ENCODE results near the gene DEPDC5. TPM values are rescaled to one million over a fixed set of nuclear protein-coding genes. Genes with fewer than 3 reads are reported as not detected.

DEPDC5 gene
- total RNA-seq: 8.4 and 12.6 TPM in 2 replicates

GRCh38 chr22:31753634-31754501 is at the start of gene DEPDC5:
DEPDC5 (plus strand) TSS chr22:31754019; CDS start chr22:31754922, 903 bp downstream.

GRCh38 chr22:31749636-31750364 is 4.0 kb upstream of the DEPDC5 start, which contains the start of gene PRR14L:
PRR14L (minus strand) TSS chr22:31750132; CDS start chr22:31738860, 11,272 bp downstream.

GRCh38 chr22:31943978-31944699 is 190.3 kb downstream of the DEPDC5 start, which contains the start of gene YWHAH:
YWHAH (plus strand) TSS chr22:31944535; CDS start chr22:31944734, 199 bp downstream.

Other genes with a start within 250 kb of the DEPDC5 start
- gene PISD, start 91.8 kb upstream of the DEPDC5 start, total RNA-seq: 43.9 and 49.2 TPM in 2 replicates
- gene PRR14L, start 3.9 kb upstream of the DEPDC5 start, total RNA-seq: 22.6 and 23.7 TPM in 2 replicates
- 104 and 111 TPM in 2 replicates for gene YWHAH, start 190.5 kb downstream of the DEPDC5 start, total RNA-seq

All from epithelial cell of umbilical artery (primary cell).